B cell (primary cell): ENCODE data around the gene TMEM222. TPM values are rescaled to one million over a fixed set of nuclear protein-coding genes. Genes with fewer than 3 reads are reported as not detected.

ENCODE experiments used
- ATAC-seq: fragments of 200-7000 bp; cut with Tn5 transposase; one replicate; pipeline ENCODE4 v1.10.0; 2021; ENCODE audit warnings: low read depth, mild to moderate bottlenecking, moderate number of reproducible peaks, moderate library complexity
- CTCF ChIA-PET: fragments of 350-600 bp; sonication (Branson Sonifier 250); formaldehyde crosslinking; loops from one replicate; lab custom pipeline; 2021; ENCODE audit warnings: antibody characterized with exemption, inconsistent platforms; lab: Charles Lee
- POLR2A ChIA-PET: fragments of 350-600 bp; sonication (Branson Sonifier 250); formaldehyde crosslinking; loops from one replicate; lab custom pipeline; 2021; ENCODE audit warnings: antibody characterized with exemption; lab: Charles Lee
- DNase-seq: peaks from one replicate; pipeline ENCODE4 v3.0.0; 2013
- H2AFZ ChIP-seq: 2 replicates; pipeline ENCODE4 v1.6.1; 2012; ENCODE audit warnings: mild to moderate bottlenecking, low read depth, low read length; ENCODE audit not compliant: insufficient read depth, poor library complexity, severe bottlenecking
- H3K27ac ChIP-seq, 2 donors: 1 replicate in 1 of 2; 2 replicates in 1 of 2; pipeline ENCODE4 v1.5.1; 2012 to 2013; ENCODE audit warnings: low read length in 2 of 2, mild to moderate bottlenecking in 2 of 2, moderate library complexity in 1 of 2
- H3K27me3 ChIP-seq, 4 experiments: fragments of 200-600 bp in 1 of 4; sonication (generic) in 1 of 4; replicated peaks in 1 of 4; 1 replicate in 2 of 4; 2 replicates in 2 of 4; pipeline versions ENCODE4 v1.6.1 to v1.7.0; 2013 to 2016; ENCODE audit warnings: low read length in 3 of 4, mild to moderate bottlenecking in 2 of 4, mixed read lengths in 1 of 4, moderate library complexity in 1 of 4; ENCODE audit not compliant: insufficient read depth in 4 of 4, control insufficient read depth in 3 of 4; ENCODE audit errors: control extremely low read depth in 1 of 4
- H3K36me3 ChIP-seq, 2 experiments: replicated peaks in 1 of 2; 1 replicate in 1 of 2; 2 replicates in 1 of 2; pipeline versions ENCODE4 v1.6.1 to v1.7.1; 2013; ENCODE audit warnings: low read length in 1 of 2; ENCODE audit not compliant: insufficient read depth in 2 of 2, control insufficient read depth in 1 of 2; ENCODE audit errors: control extremely low read depth in 1 of 2, extremely low read depth in 1 of 2
- H3K4me1 ChIP-seq, 2 donors: fragments of 200-600 bp in 1 of 2; sonication (generic) in 1 of 2; 1 replicate in 1 of 2; 2 replicates in 1 of 2; pipeline versions ENCODE4 v1.5.1 to v1.6.1; 2013 to 2017; ENCODE audit warnings: low read length in 2 of 2; ENCODE audit not compliant: control insufficient read depth in 2 of 2, insufficient read depth in 2 of 2
- H3K4me2 ChIP-seq: replicated peaks from 2 replicates; pipeline ENCODE3; 2012; ENCODE audit warnings: mild to moderate bottlenecking, low read depth, low read length; ENCODE audit not compliant: poor library complexity, severe bottlenecking
- H3K4me3 ChIP-seq, 5 experiments: fragments of 200-600 bp in 1 of 5; sonication (generic) in 1 of 5; 1 replicate in 3 of 5; 2 replicates in 2 of 5; pipeline versions ENCODE4 v1.5.1 to v1.7.0; 2011 to 2016; ENCODE audit warnings: low read length in 4 of 5, mild to moderate bottlenecking in 4 of 5, low read depth in 2 of 5, control low read depth in 1 of 5, moderate library complexity in 1 of 5; ENCODE audit not compliant: insufficient read depth in 1 of 5; ENCODE audit errors: control extremely low read depth in 1 of 5, extremely low read depth in 1 of 5
- H3K79me2 ChIP-seq: fragments of 200-600 bp; sonication (generic); one replicate; pipeline ENCODE4 v1.6.0; 2016; ENCODE audit warnings: low read length; ENCODE audit not compliant: control insufficient read depth, insufficient read depth
- H3K9ac ChIP-seq: fragments of 200-600 bp; sonication (generic); 2 replicates; pipeline ENCODE4 v1.6.1; 2017; ENCODE audit warnings: mild to moderate bottlenecking, low read length, moderate library complexity
- H3K9me3 ChIP-seq, 3 donors: one replicate each; pipeline versions ENCODE4 v1.6.1 to v1.7.1; 2013; ENCODE audit warnings: low read length in 2 of 3; ENCODE audit not compliant: control insufficient read depth in 2 of 3, insufficient read depth in 1 of 3; ENCODE audit errors: control extremely low read depth in 1 of 3
- H4K20me1 ChIP-seq: 2 replicates; pipeline ENCODE4 v1.6.0; 2012; ENCODE audit warnings: mild to moderate bottlenecking, low read length; ENCODE audit not compliant: insufficient read depth, control insufficient read depth, poor library complexity, severe bottlenecking
- H3K27ac Mint-ChIP-seq: one replicate; pipeline ENCODE4 v1.8.0; 2021; ENCODE audit warnings: mixed read lengths
- H3K27me3 Mint-ChIP-seq: one replicate; pipeline ENCODE4 v1.8.0; 2021; ENCODE audit warnings: mixed read lengths
- H3K4me1 Mint-ChIP-seq: one replicate; pipeline ENCODE4 v1.8.0; 2021; ENCODE audit warnings: mixed read lengths
- H3K4me3 Mint-ChIP-seq: one replicate; pipeline ENCODE4 v1.8.0; 2021; ENCODE audit warnings: mixed read lengths
- H3K9me3 Mint-ChIP-seq: one replicate; pipeline ENCODE4 v1.8.0; 2022; ENCODE audit warnings: mixed read lengths; ENCODE audit not compliant: insufficient read depth
- EZH2 ChIP-seq: IDR thresholded peaks from 2 replicates; pipeline ENCODE4 v1.6.1; 2012; ENCODE audit warnings: borderline replicate concordance, low read depth, mild to moderate bottlenecking, moderate library complexity, low read length; ENCODE audit not compliant: insufficient read depth, poor library complexity, severe bottlenecking
- WGBS: methylation state at CpG from one replicate; pipeline ENCODE4 v1.1.5; 2013; ENCODE audit warnings: missing lambda C conversion rate; ENCODE audit not compliant: insufficient coverage; 5-methylcytosine and 5-hydroxymethylcytosine counted together
- intact Hi-C: fragments of 100-400 bp; cut with micrococcal nuclease; formaldehyde crosslinking; loops from one replicate; pipeline ENCODE4 v1.10.0; 2022
- polyA plus RNA-seq: library from polyadenylated mRNA; depleted of rRNA; stranded (reverse); fragments of >200 nt; gene quantifications from 2 replicates; pipeline ENCODE4 v1.2.3, GENCODE V29; 2012
- total RNA-seq, 2 donors: library from RNA; stranded (reverse); fragments of 120-200 nt in 1 of 2; gene quantifications; 1 replicate in 1 of 2; 2 replicates in 1 of 2; pipeline versions ENCODE4 v1.2.3 to v1.2.4, GENCODE V29; 2013 to 2022
- TF ChIP-seq, protein P1 (sequence below): fragments of 200-600 bp; IDR thresholded peaks from one replicate; pipeline ENCODE4 v1.8.0; 2022; ENCODE audit warnings: antibody characterized with exemption, mild to moderate bottlenecking

Gene TMEM222
- total and polyA plus RNA-seq, 2 donors (not counting 1 experiment from before 2014, with no cell fraction given) = 44.2 to 80.9 TPM

DNA sequence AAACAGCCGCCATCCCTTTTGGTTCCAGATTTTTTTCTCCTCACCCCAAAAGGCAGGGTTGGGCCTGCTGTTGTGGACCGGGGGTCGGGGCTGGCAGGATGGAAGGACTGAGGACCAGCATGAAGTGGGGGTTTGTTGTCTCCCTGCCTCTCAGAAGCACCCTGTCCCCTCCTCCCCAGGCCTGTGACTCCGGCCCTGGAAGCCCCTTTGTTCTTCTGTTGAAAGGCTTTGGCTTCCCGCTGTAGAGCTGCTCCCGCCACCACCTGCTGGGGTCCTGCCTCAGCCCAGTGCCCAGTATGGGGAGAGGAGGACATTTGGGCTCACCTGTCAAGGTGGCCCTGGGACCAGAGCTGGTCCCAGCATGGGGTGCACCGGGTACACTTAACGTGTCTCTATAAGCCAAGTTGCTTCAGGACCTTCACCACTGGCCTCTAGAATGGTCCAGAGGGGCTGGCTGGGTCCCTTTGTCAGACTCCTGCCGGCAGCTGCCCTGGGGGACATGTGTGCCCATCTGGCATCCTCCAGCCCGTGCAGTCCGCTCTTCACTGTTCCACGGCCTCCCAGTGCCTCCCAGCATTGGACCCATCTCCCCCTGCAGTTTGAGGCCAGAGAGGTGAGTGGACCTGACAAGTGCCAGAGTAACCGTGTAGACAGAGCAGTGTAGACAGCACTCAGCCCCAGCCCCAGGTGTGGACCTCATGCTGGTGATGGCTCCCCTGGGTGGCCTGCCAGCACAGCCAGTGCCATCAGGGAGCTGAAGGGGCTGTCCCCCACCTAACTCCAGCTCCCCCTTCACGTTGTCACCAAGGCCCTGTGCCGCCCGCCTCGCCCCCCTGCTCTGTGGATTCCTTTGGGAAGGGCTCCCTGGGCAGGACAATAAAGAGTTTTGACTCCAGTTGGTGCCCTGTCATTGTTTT lies 13.8 kb downstream of the TMEM222 start:
- Histone ChIP-seq H3K9ac (no peak overlapping the region), H3K27me3 (no peaks in the 10 kb centered on the region), H4K20me1 (peaks cover 26% of the 10 kb centered on the region), H3K4me2 (no peak overlapping the region), H3K4me3 (no peak overlapping the region), H3K9me3 (peaks cover 0 to 11% (median 0%) of the 10 kb centered on the region in 3 donors), H3K36me3 (peaks cover 0 to 62% of the 10 kb centered on the region in 2 experiments), H3K79me2 (peaks cover 39% of the 10 kb centered on the region), H3K27ac (no peak overlapping the region), H3K4me1 (peaks cover 20 to 34% of the 10 kb centered on the region in 2 donors), H2AFZ (no peak overlapping the region)
- DNase-seq (no peak), ATAC-seq (no peak)
- intact Hi-C loops = no loop called here
- TF ChIP-seq, protein P1, sequence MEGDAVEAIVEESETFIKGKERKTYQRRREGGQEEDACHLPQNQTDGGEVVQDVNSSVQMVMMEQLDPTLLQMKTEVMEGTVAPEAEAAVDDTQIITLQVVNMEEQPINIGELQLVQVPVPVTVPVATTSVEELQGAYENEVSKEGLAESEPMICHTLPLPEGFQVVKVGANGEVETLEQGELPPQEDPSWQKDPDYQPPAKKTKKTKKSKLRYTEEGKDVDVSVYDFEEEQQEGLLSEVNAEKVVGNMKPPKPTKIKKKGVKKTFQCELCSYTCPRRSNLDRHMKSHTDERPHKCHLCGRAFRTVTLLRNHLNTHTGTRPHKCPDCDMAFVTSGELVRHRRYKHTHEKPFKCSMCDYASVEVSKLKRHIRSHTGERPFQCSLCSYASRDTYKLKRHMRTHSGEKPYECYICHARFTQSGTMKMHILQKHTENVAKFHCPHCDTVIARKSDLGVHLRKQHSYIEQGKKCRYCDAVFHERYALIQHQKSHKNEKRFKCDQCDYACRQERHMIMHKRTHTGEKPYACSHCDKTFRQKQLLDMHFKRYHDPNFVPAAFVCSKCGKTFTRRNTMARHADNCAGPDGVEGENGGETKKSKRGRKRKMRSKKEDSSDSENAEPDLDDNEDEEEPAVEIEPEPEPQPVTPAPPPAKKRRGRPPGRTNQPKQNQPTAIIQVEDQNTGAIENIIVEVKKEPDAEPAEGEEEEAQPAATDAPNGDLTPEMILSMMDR = no peak
- TF ChIP-seq EZH2 = no peak
- Mint-ChIP-seq H3K4me3 (no peak overlapping the region), H3K27me3 (no peaks in the 10 kb centered on the region), H3K9me3 (no peaks in the 10 kb centered on the region), H3K27ac (no peak overlapping the region), H3K4me1 (peaks cover 38% of the 10 kb centered on the region)
- CTCF ChIA-PET = interaction anchor here (1.4 to 12.7 kb wide), 5 partner anchors 22 to 271 kb away, joined by 3 to 132 read pairs (median 4); partner anchors contain the start of gene GPR3
- 96% methylated on average over 12 of the region's 17 CpGs for WGBS
- POLR2A ChIA-PET = no interaction called here

DNA sequence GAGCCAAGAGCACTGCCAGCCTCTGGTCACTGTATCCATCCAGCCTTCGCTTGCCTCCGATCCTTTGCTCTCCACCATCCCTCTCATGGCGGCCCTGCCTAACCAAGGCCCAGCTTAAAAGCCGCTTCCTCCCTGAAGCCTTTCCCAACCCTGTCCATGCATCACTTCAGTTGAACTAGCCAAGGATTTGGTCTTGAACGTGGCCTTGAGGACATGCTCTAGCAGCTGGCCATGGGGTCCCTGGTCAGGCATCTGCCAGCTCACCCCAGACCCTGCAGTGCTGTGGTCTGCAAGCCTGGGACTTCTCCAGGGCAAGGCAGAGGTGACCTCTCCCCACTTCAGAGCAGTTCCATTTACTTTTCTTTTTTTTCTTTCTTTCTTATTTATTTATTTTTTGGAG lies 14.8 kb downstream of the TMEM222 start:
- Histone ChIP-seq H3K4me3 (no peak overlapping the region), H3K79me2 (peaks cover 29% of the 10 kb centered on the region), H3K36me3 (peaks cover 0 to 54% of the 10 kb centered on the region in 2 experiments), H3K27me3 (no peaks in the 10 kb centered on the region), H3K9ac (no peak overlapping the region), H3K4me2 (no peak overlapping the region), H2AFZ (no peak overlapping the region), H3K27ac (no peak overlapping the region), H3K4me1 (peaks cover 28 to 44% of the 10 kb centered on the region in 2 donors), H4K20me1 (peaks cover 16% of the 10 kb centered on the region), H3K9me3 (peaks cover 0 to 11% (median 0%) of the 10 kb centered on the region in 3 donors)
- ChIA-PET POLR2A (interaction anchor here (1.0 kb wide), 1 partner anchor 9 kb away, joined by 3 read pairs; no protein-coding TSS in a partner anchor), CTCF (interaction anchor here (0.7 to 12.7 kb wide), 6 partner anchors 9 to 60 kb away, joined by 3 to 132 read pairs (median 4); partner anchors contain the start of gene GPR3)
- no peak overlapping the region for H3K27ac Mint-ChIP-seq
- TF ChIP-seq, protein P1 = no peak
- no peak overlapping the region for H3K4me3 Mint-ChIP-seq
- DNase-seq (no peak), ATAC-seq (no peak)
- 94% methylated on average over 5 of the region's 5 CpGs for WGBS
- peaks cover 42% of the 10 kb centered on the region for H3K4me1 Mint-ChIP-seq
- intact Hi-C loops = no loop called here
- no peaks in the 10 kb centered on the region for H3K9me3 Mint-ChIP-seq
- no peaks in the 10 kb centered on the region for H3K27me3 Mint-ChIP-seq
